ENCODE measurements around the gene VENTX. TPM values are rescaled to one million over a fixed set of nuclear protein-coding genes. Genes with fewer than 3 reads are reported as not detected.
"Not testable (repeated sequence)": the region's sequence is repeated elsewhere in the genome, so short reads cannot be mapped to it uniquely, and the experiment has no call there.

VENTX gene
- total and polyA plus RNA-seq, 4 donors, result 1.0 to 7.4 (median 2.6) TPM

GRCh38 chr10:133261726-133262325 is 24.2 kb downstream of the VENTX start:
- Histone ChIP-seq H3K36me3 (ENCODE audit: control insufficient read depth in 1 of 2, insufficient read depth in 2 of 2, low read length in 1 of 2) (no peaks in the 10 kb centered on the region), H3K27me3 (ENCODE audit: control insufficient read depth in 1 of 2, insufficient read depth in 2 of 2, low read length in 1 of 2) (no peaks in the 10 kb centered on the region), H3K27ac (ENCODE audit: low read depth in 1 of 2, low read length in 2 of 2) (no peak overlapping the region), H3K4me3 (ENCODE audit: low read length in 2 of 2) (peak overlapping the region; percentile 32 to 66), H3K4me1 (ENCODE audit: control insufficient read depth in 1 of 2, insufficient read depth in 2 of 2, low read length in 2 of 2) (no peaks in the 10 kb centered on the region), H3K9me3 (ENCODE audit: control insufficient read depth, low read length) (no peaks in the 10 kb centered on the region)
- WGBS, 2 donors, result 1 to 2% methylated on average over 45 to 79 of the region's 79 CpGs
- DNase-seq (peak; percentile 95 to 97), ATAC-seq (ENCODE audit: low FRiP score) (peak; percentile 82)
- intact Hi-C loops (cut with DNase I), result loop anchor here in 1 of 2 donors (2.0 kb wide), 1 partner anchor 47 kb away; the partner anchor contains the start of genes TUBGCP2 and ZNF511

- Histone ChIP-seq H3K27ac (ENCODE audit: low read depth in 1 of 2, low read length in 2 of 2) (no peak overlapping the region), H3K4me1 (ENCODE audit: control insufficient read depth in 1 of 2, insufficient read depth in 2 of 2, low read length in 2 of 2) (no peaks in the 10 kb centered on the region), H3K4me3 (ENCODE audit: low read length in 2 of 2) (no peak overlapping the region), H3K36me3 (ENCODE audit: control insufficient read depth in 1 of 2, insufficient read depth in 2 of 2, low read length in 1 of 2) (no peaks in the 10 kb centered on the region), H3K27me3 (ENCODE audit: control insufficient read depth in 1 of 2, insufficient read depth in 2 of 2, low read length in 1 of 2) (no peaks in the 10 kb centered on the region), H3K9me3 (ENCODE audit: control insufficient read depth, low read length) (no peaks in the 10 kb centered on the region)
- intact Hi-C loops (cut with DNase I), result loop anchor here in 1 of 2 donors (2.0 kb wide), 1 partner anchor 46 kb away; the partner anchor contains the start of genes TUBGCP2 and ZNF511
- 93 to 96% methylated on average over 14 of the region's 14 CpGs for WGBS, 2 donors
- ATAC-seq (ENCODE audit: low FRiP score) (no peak), DNase-seq (no peak)
These were observed 25.0 kb downstream of the VENTX start for GRCh38 chr10:133262696-133263095.

DNA sequence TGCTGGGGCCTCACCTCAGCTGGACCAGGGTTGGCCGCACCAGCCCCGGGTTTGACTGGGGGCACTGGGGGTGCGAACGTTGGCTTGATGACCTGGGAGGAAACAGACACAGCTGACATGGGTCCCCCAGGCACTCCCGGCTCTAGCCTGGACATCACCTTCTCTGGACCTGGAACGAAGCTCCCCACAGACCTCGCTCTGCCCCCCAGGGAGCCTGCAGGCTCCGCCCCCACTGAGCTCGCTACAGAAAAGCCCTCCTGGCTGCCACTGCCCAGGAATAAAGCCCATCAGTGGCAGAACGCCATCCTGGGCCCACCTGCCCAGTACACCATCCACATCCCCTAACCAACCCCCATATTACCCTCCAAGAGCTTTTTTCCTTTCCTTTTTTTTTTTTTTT is 26.0 kb downstream of the VENTX start:
- no peak overlapping the region for H3K27ac ChIP-seq (ENCODE audit: low read depth in 1 of 2, low read length in 2 of 2)
- no peaks in the 10 kb centered on the region for H3K36me3 ChIP-seq (ENCODE audit: control insufficient read depth in 1 of 2, insufficient read depth in 2 of 2, low read length in 1 of 2)
- DNase-seq (no peak), ATAC-seq (ENCODE audit: low FRiP score) (no peak)
- H3K4me1 ChIP-seq (ENCODE audit: control insufficient read depth in 1 of 2, insufficient read depth in 2 of 2, low read length in 2 of 2), result no peaks in the 10 kb centered on the region
- no peak overlapping the region for H3K4me3 ChIP-seq (ENCODE audit: low read length in 2 of 2)
- no peaks in the 10 kb centered on the region for H3K9me3 ChIP-seq (ENCODE audit: control insufficient read depth, low read length)
- H3K27me3 ChIP-seq (ENCODE audit: control insufficient read depth in 1 of 2, insufficient read depth in 2 of 2, low read length in 1 of 2), result no peaks in the 10 kb centered on the region
- intact Hi-C loops (cut with DNase I), result loop anchor here in 1 of 2 donors (2.0 kb wide), 1 partner anchor 45 kb away; the partner anchor contains the start of genes TUBGCP2 and ZNF511
- 88 to 92% methylated on average over 10 of the region's 10 CpGs for WGBS, 2 donors

- ATAC-seq (ENCODE audit: low FRiP score) (no peak), DNase-seq (no peak)
- no peaks in the 10 kb centered on the region for H3K4me1 ChIP-seq (ENCODE audit: control insufficient read depth in 1 of 2, insufficient read depth in 2 of 2, low read length in 2 of 2)
- H3K4me3 ChIP-seq (ENCODE audit: low read length in 2 of 2), result no peak overlapping the region
- H3K9me3 ChIP-seq (ENCODE audit: control insufficient read depth, low read length), result no peaks in the 10 kb centered on the region
- no peaks in the 10 kb centered on the region for H3K36me3 ChIP-seq (ENCODE audit: control insufficient read depth in 1 of 2, insufficient read depth in 2 of 2, low read length in 1 of 2)
- H3K27ac ChIP-seq (ENCODE audit: low read depth in 1 of 2, low read length in 2 of 2), result no peak overlapping the region
- intact Hi-C loops (cut with DNase I), result no loop called here
- H3K27me3 ChIP-seq (ENCODE audit: control insufficient read depth in 1 of 2, insufficient read depth in 2 of 2, low read length in 1 of 2), result no peaks in the 10 kb centered on the region
- 85 to 87% methylated on average over 9 of the region's 9 CpGs for WGBS, 2 donors
These were observed 26.8 kb downstream of the VENTX start for GRCh38 chr10:133264461-133264860.

DNA sequence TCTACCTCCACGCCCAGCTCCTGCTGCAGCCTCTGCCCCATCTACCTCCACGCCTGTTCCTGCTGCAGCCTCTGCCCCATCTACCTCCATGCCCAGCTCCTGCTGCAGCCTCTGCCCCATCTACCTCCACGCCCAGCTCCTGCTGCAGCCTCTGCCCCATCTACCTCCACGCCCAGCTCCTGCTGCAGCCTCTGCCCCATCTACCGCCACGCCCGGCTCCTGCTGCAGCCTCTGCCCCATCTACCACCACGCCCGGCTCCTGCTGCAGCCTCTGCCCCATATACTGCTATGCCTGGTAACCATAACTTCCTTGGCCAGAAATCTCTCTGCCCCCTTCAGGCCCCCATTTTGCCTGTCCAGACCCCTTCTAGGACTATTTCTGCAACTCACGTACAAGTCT is 27.4 kb downstream of the VENTX start:
- H3K4me3 ChIP-seq (ENCODE audit: low read length in 2 of 2); DNase-seq; H3K36me3 ChIP-seq (ENCODE audit: control insufficient read depth in 1 of 2, insufficient read depth in 2 of 2, low read length in 1 of 2); H3K27me3 ChIP-seq (ENCODE audit: control insufficient read depth in 1 of 2, insufficient read depth in 2 of 2, low read length in 1 of 2); H3K9me3 ChIP-seq (ENCODE audit: control insufficient read depth, low read length); H3K4me1 ChIP-seq (ENCODE audit: control insufficient read depth in 1 of 2, insufficient read depth in 2 of 2, low read length in 2 of 2); intact Hi-C loops (cut with DNase I); ATAC-seq (ENCODE audit: low FRiP score); H3K27ac ChIP-seq (ENCODE audit: low read depth in 1 of 2, low read length in 2 of 2): not testable (repeated sequence)
- 88 to 89% methylated on average over 10 of the region's 10 CpGs for whole genome bisulfite sequencing, 2 donors

DNA sequence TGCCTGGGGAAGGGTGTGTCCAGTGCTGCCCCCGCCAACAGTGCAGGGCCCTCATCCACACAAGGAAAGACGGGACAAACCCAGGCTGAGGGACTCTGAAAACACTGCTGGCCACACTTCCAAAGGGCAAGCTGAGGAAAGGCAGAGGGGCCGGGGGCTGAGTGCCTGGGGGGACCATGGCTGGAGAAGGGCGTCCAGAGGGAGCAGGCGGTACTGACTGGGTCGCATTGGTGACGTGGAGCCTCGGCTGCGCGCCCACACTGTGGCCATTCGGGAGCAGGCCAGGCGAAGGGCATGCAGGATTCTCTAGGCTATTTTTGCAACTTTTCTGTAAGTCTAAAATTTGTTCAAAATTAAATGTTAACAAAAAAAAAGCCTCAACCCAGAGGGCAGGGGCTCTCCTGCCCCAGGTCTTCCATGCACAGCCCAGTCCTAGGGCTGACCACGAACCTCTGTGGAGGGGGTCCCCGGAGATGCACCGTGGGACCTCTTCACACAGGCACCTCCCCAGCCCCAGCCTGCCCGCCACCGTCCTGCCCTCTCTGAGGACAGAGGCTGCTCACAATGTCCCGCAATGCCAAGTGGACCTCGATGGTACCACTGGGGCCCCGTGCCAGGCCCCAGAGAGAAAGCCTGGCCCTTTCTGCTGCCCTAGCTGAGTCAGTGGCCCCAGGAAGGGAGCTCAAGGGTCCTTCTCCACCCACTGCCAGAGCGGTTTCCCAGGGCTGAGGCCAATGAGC is 28.6 kb downstream of the VENTX start:
- no peaks in the 10 kb centered on the region for H3K36me3 ChIP-seq (ENCODE audit: control insufficient read depth in 1 of 2, insufficient read depth in 2 of 2, low read length in 1 of 2)
- H3K4me3 ChIP-seq (ENCODE audit: low read length in 2 of 2), result no peak overlapping the region
- WGBS, 2 donors, result 89 to 91% methylated on average over 21 of the region's 21 CpGs
- H3K4me1 ChIP-seq (ENCODE audit: control insufficient read depth in 1 of 2, insufficient read depth in 2 of 2, low read length in 2 of 2), result no peaks in the 10 kb centered on the region
- H3K27me3 ChIP-seq (ENCODE audit: control insufficient read depth in 1 of 2, insufficient read depth in 2 of 2, low read length in 1 of 2), result no peaks in the 10 kb centered on the region
- ATAC-seq (ENCODE audit: low FRiP score) (no peak), DNase-seq (no peak)
- H3K27ac ChIP-seq (ENCODE audit: low read depth in 1 of 2, low read length in 2 of 2), result no peak overlapping the region
- intact Hi-C loops (cut with DNase I), result no loop called here
- H3K9me3 ChIP-seq (ENCODE audit: control insufficient read depth, low read length), result no peaks in the 10 kb centered on the region

DNA sequence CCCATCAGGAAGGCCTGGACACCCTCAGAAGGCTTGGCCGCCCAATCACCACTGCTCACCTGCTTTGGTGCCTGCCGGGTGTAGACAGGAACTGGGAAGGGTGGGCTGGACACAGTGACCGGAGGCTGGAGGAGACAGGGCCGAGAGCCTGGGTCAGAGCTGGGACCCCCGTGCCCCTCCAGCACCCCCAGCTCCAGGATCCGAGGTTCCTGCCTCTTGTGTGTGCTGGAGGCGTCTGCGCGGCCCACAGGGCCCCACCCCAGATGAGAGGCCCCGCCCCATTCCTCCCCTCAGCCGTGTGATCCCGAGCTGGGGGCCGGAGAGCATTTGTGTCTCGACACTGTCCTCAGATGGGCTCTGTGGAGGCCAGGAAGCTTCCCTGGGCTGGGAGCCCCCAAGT is 29.6 kb downstream of the VENTX start:
- no peaks in the 10 kb centered on the region for H3K9me3 ChIP-seq (ENCODE audit: control insufficient read depth, low read length)
- intact Hi-C loops (cut with DNase I), result no loop called here
- no peaks in the 10 kb centered on the region for H3K4me1 ChIP-seq (ENCODE audit: control insufficient read depth in 1 of 2, insufficient read depth in 2 of 2, low read length in 2 of 2)
- no peak for DNase-seq
- no peak overlapping the region for H3K4me3 ChIP-seq (ENCODE audit: low read length in 2 of 2)
- H3K27me3 ChIP-seq (ENCODE audit: control insufficient read depth in 1 of 2, insufficient read depth in 2 of 2, low read length in 1 of 2), result no peaks in the 10 kb centered on the region
- 83 to 84% methylated on average over 14 of the region's 14 CpGs for WGBS, 2 donors
- H3K27ac ChIP-seq (ENCODE audit: low read depth in 1 of 2, low read length in 2 of 2), result no peak overlapping the region
- no peaks in the 10 kb centered on the region for H3K36me3 ChIP-seq (ENCODE audit: control insufficient read depth in 1 of 2, insufficient read depth in 2 of 2, low read length in 1 of 2)
- no peak for ATAC-seq (ENCODE audit: low FRiP score)

- Histone ChIP-seq H3K9me3 (ENCODE audit: control insufficient read depth, low read length) (no peaks in the 10 kb centered on the region), H3K27me3 (ENCODE audit: control insufficient read depth in 1 of 2, insufficient read depth in 2 of 2, low read length in 1 of 2) (no peaks in the 10 kb centered on the region), H3K4me3 (ENCODE audit: low read length in 2 of 2) (no peak overlapping the region), H3K4me1 (ENCODE audit: control insufficient read depth in 1 of 2, insufficient read depth in 2 of 2, low read length in 2 of 2) (no peaks in the 10 kb centered on the region), H3K36me3 (ENCODE audit: control insufficient read depth in 1 of 2, insufficient read depth in 2 of 2, low read length in 1 of 2) (no peaks in the 10 kb centered on the region), H3K27ac (ENCODE audit: low read depth in 1 of 2, low read length in 2 of 2) (no peak overlapping the region)
- ATAC-seq (ENCODE audit: low FRiP score), result no peak
- no peak for DNase-seq
- intact Hi-C loops (cut with DNase I), result no loop called here
- 91 to 93% methylated on average over 22 of the region's 22 CpGs for WGBS, 2 donors
These were observed 30.2 kb downstream of the VENTX start for GRCh38 chr10:133267829-133268228.

GRCh38 chr10:133268532-133268931 is 30.9 kb downstream of the VENTX start:
- DNase-seq, result no peak
- no peaks in the 10 kb centered on the region for H3K9me3 ChIP-seq (ENCODE audit: control insufficient read depth, low read length)
- no peak overlapping the region for H3K4me3 ChIP-seq (ENCODE audit: low read length in 2 of 2)
- H3K27ac ChIP-seq (ENCODE audit: low read depth in 1 of 2, low read length in 2 of 2), result no peak overlapping the region
- WGBS, 2 donors, result 93 to 95% methylated on average over 22 of the region's 22 CpGs
- no peaks in the 10 kb centered on the region for H3K4me1 ChIP-seq (ENCODE audit: control insufficient read depth in 1 of 2, insufficient read depth in 2 of 2, low read length in 2 of 2)
- no peaks in the 10 kb centered on the region for H3K27me3 ChIP-seq (ENCODE audit: control insufficient read depth in 1 of 2, insufficient read depth in 2 of 2, low read length in 1 of 2)
- intact Hi-C loops (cut with DNase I), result no loop called here
- ATAC-seq (ENCODE audit: low FRiP score), result no peak
- no peaks in the 10 kb centered on the region for H3K36me3 ChIP-seq (ENCODE audit: control insufficient read depth in 1 of 2, insufficient read depth in 2 of 2, low read length in 1 of 2)
